GM23338 (cell line): ENCODE measurements around the gene ATIC. TPM values are rescaled to one million over a fixed set of nuclear protein-coding genes. Genes with fewer than 3 reads are reported as not detected.

Experiments
- ATAC-seq: fragments of 200-7000 bp; cut with Tn5 transposase; 3 replicates; pipeline ENCODE4 v1.9.1; 2020
- DNase-seq: peaks from one replicate; pipeline ENCODE4 v3.0.0-alpha.2; 2015; ENCODE audit warnings: low spot score
- H2AFZ ChIP-seq: fragments of 200-600 bp; sonication (generic); 2 replicates; pipeline ENCODE4 v1.8.0; 2016; ENCODE audit warnings: antibody characterized with exemption, mild to moderate bottlenecking, moderate library complexity
- H3F3A ChIP-seq: fragments of 200-600 bp; sonication (generic); replicated peaks from 2 replicates; pipeline ENCODE4 v1.8.0; 2017; ENCODE audit warnings: antibody characterized with exemption, mixed run types, low read depth
- H3K27ac ChIP-seq: fragments of 200-600 bp; sonication (generic); 2 replicates; pipeline ENCODE4 v1.6.1; 2016; ENCODE audit warnings: low read depth
- H3K27me3 ChIP-seq: fragments of 200-600 bp; sonication (generic); 2 replicates; pipeline ENCODE4 v1.8.0; 2016; ENCODE audit warnings: mild to moderate bottlenecking, mixed run types, moderate library complexity; ENCODE audit not compliant: insufficient read depth
- H3K36me3 ChIP-seq: fragments of 200-600 bp; sonication (generic); 2 replicates; pipeline ENCODE4 v1.8.0; 2016; ENCODE audit warnings: mild to moderate bottlenecking; ENCODE audit not compliant: insufficient read depth
- H3K4me1 ChIP-seq: fragments of 200-600 bp; sonication (generic); 2 replicates; pipeline ENCODE4 v1.8.0; 2016; ENCODE audit warnings: mild to moderate bottlenecking, moderate library complexity; ENCODE audit not compliant: insufficient read depth
- H3K4me2 ChIP-seq: fragments of 200-600 bp; sonication (generic); 2 replicates; pipeline ENCODE4 v1.7.1; 2017; ENCODE audit warnings: mixed run types
- H3K4me3 ChIP-seq: fragments of 200-600 bp; sonication (generic); 2 replicates; pipeline ENCODE4 v1.6.1; 2016; ENCODE audit warnings: mixed run types
- H3K79me2 ChIP-seq: fragments of 200-600 bp; sonication (generic); replicated peaks from 2 replicates; pipeline ENCODE4 v1.8.0; 2017; ENCODE audit warnings: mild to moderate bottlenecking; ENCODE audit not compliant: insufficient read depth
- H3K9me2 ChIP-seq: fragments of 200-600 bp; sonication (generic); 2 replicates; pipeline ENCODE4 v1.8.0; 2017; ENCODE audit not compliant: insufficient read depth
- H4K20me1 ChIP-seq: fragments of 200-600 bp; sonication (generic); replicated peaks from 2 replicates; pipeline ENCODE4 v1.8.0; 2017; ENCODE audit warnings: mild to moderate bottlenecking; ENCODE audit not compliant: insufficient read depth
- H3K27ac Mint-ChIP-seq: 2 replicates; pipeline ENCODE4 v1.8.0; 2020; ENCODE audit warnings: inconsistent platforms, mild to moderate bottlenecking, moderate library complexity, mixed read lengths
- H3K27me3 Mint-ChIP-seq: 3 replicates; pipeline ENCODE4 v1.8.0; 2022; ENCODE audit warnings: low read depth, mild to moderate bottlenecking, moderate library complexity, mixed read lengths, inconsistent platforms; ENCODE audit not compliant: insufficient read depth, poor library complexity
- H3K36me3 Mint-ChIP-seq: 3 replicates; pipeline ENCODE4 v1.8.0; 2021; ENCODE audit warnings: low read depth, mild to moderate bottlenecking, inconsistent platforms, moderate library complexity, mixed read lengths
- H3K4me1 Mint-ChIP-seq: 3 replicates; pipeline ENCODE4 v1.8.0; 2020; ENCODE audit warnings: mild to moderate bottlenecking, inconsistent platforms, mixed read lengths
- H3K4me3 Mint-ChIP-seq: 3 replicates; pipeline ENCODE4 v1.8.0; 2021; ENCODE audit warnings: moderate library complexity, mild to moderate bottlenecking, inconsistent platforms, mixed read lengths
- H3K9me3 Mint-ChIP-seq: 3 replicates; pipeline ENCODE4 v1.8.0; 2020; ENCODE audit warnings: moderate library complexity, mild to moderate bottlenecking, inconsistent platforms, mixed read lengths
- CREB1 ChIP-seq: fragments of 250-450 bp; sonication (Bioruptor Pico); IDR thresholded peaks from 2 replicates; pipeline ENCODE4 v1.5.0; 2020; ENCODE audit warnings: low read depth, mild to moderate bottlenecking, moderate library complexity
- CTCF ChIP-seq, 2 experiments: fragments of 200-600 bp in 1 of 2; sonication (generic) in 1 of 2; conservative IDR thresholded peaks; 2 replicates each; pipeline versions ENCODE4 v1.5.1 to v1.6.1; 2016 to 2017; ENCODE audit warnings: antibody characterized with exemption in 2 of 2, low read depth in 2 of 2, mild to moderate bottlenecking in 2 of 2, moderate library complexity in 1 of 2
- ETS1 ChIP-seq: IDR thresholded peaks from 2 replicates; pipeline ENCODE4 v1.6.1; 2016; ENCODE audit warnings: antibody characterized with exemption
- EZH2 ChIP-seq: fragments of 200-600 bp; sonication (generic); IDR thresholded peaks from one replicate; pipeline ENCODE4 v1.8.0; 2017; ENCODE audit warnings: antibody characterized with exemption, mild to moderate bottlenecking, low read depth; ENCODE audit not compliant: unreplicated experiment
- EZH2phosphoT487 ChIP-seq: fragments of 200-600 bp; sonication (generic); IDR thresholded peaks from one replicate; pipeline ENCODE4 v1.8.1; 2018; ENCODE audit warnings: antibody characterized with exemption; ENCODE audit not compliant: unreplicated experiment
- JUNB ChIP-seq: IDR thresholded peaks from one replicate; pipeline ENCODE4 v1.6.1; 2016; ENCODE audit warnings: antibody characterized with exemption; ENCODE audit not compliant: unreplicated experiment
- NANOG ChIP-seq: IDR thresholded peaks from 2 replicates; pipeline ENCODE4 v1.6.1; 2016; ENCODE audit warnings: antibody characterized with exemption, borderline replicate concordance
- POLR2AphosphoS5 ChIP-seq: IDR thresholded peaks from 2 replicates; pipeline ENCODE4 v1.6.1; 2016; ENCODE audit warnings: antibody characterized with exemption, low read depth
- REST ChIP-seq: IDR thresholded peaks from one replicate; pipeline ENCODE4 v1.6.1; 2018; ENCODE audit warnings: antibody characterized with exemption; ENCODE audit not compliant: unreplicated experiment
- STAT1 ChIP-seq: IDR thresholded peaks from one replicate; pipeline ENCODE4 v1.6.1; 2016; ENCODE audit warnings: antibody characterized with exemption; ENCODE audit not compliant: unreplicated experiment
- ZNF114 ChIP-seq: fragments of 250-450 bp; sonication (Bioruptor Pico); IDR thresholded peaks from 2 replicates; pipeline ENCODE4 v1.5.0; 2020; ENCODE audit warnings: mild to moderate bottlenecking, moderate library complexity
- ZNF331 ChIP-seq: fragments of 250-450 bp; sonication (Bioruptor Pico); IDR thresholded peaks from 2 replicates; pipeline ENCODE4 v1.5.0; 2020; ENCODE audit warnings: low read depth, mild to moderate bottlenecking, moderate library complexity
- ZNF462 ChIP-seq: fragments of 250-450 bp; sonication (Bioruptor Pico); IDR thresholded peaks from 2 replicates; pipeline ENCODE4 v1.5.0; 2020; ENCODE audit warnings: mild to moderate bottlenecking, moderate library complexity
- polyA plus RNA-seq: library from polyadenylated mRNA; unstranded; fragments of >200 nt; fragmentation: Nextera tagmentation; extraction: Ambion mirVana; gene quantifications from 2 replicates; pipeline ENCODE4 v1.2.1, GENCODE V29; 2016
- total RNA-seq: library from RNA; depleted of rRNA; stranded (reverse); fragments of >200 nt; shearing (Covaris generic); gene quantifications from 2 replicates; pipeline ENCODE4 v1.2.3, GENCODE V29; 2014

ATIC gene
- total and polyA plus RNA-seq, 2 experiments from 2014 or later, result 118 to 185 TPM

GRCh38 chr2:215394102-215394805, 82.4 kb downstream of the ATIC start:
- Histone ChIP-seq H3K27me3 (no peaks in the 10 kb centered on the region), H3K9me2 (no peaks in the 10 kb centered on the region), H3F3A (no peaks in the 10 kb centered on the region), H3K36me3 (peaks cover 52% of the 10 kb centered on the region), H3K79me2 (no peaks in the 10 kb centered on the region), H3K4me1 (peaks cover 14% of the 10 kb centered on the region), H3K27ac (no peak overlapping the region), H3K4me3 (no peak overlapping the region), H4K20me1 (no peaks in the 10 kb centered on the region), H3K4me2 (no peak overlapping the region), H2AFZ (no peak overlapping the region)
- ATAC-seq (no peak), DNase-seq (no peak)
- Mint-ChIP-seq H3K27me3 (no peaks in the 10 kb centered on the region), H3K36me3 (peaks cover 60% of the 10 kb centered on the region), H3K4me1 (peaks cover 29% of the 10 kb centered on the region), H3K27ac (no peak overlapping the region), H3K9me3 (peaks cover 6% of the 10 kb centered on the region; the same call in 1 of the 3 replicates), H3K4me3 (no peak overlapping the region)
- TF ChIP-seq ZNF462 (CRISPR knock-in tag) (no peak), ZNF114 (no peak), NANOG (no peak), POLR2AphosphoS5 (no peak), EZH2 (no peak), JUNB (no peak), CTCF (conservative IDR thresholded peaks at IDR 0.05; ENCODE audit: low read depth in 2 of 2) (no peak), ETS1 (no peak), CREB1 (CRISPR knock-in tag) (no peak), EZH2phosphoT487 (no peak), ZNF331 (CRISPR knock-in tag) (no peak), STAT1 (no peak), REST (no peak)
